K562 (cell line): ENCODE data around the gene UBA7. TPM values are rescaled to one million over a fixed set of nuclear protein-coding genes. Genes with fewer than 3 reads are reported as not detected.

Source experiments
- ATF7 ChIP-seq: fragments of 450-650 bp; IDR thresholded peaks from 2 replicates; pipeline ENCODE4 v1.7.1; 2014; ENCODE audit warnings: mild to moderate bottlenecking, moderate library complexity
- BRCA1 ChIP-seq, 2 experiments: fragments of 450-650 bp in 1 of 2; sonication (generic) in 1 of 2; formaldehyde crosslinking in 1 of 2; IDR thresholded peaks; 2 replicates each; pipeline versions ENCODE4 v1.5.0 to v1.6.1; 2017 to 2020; ENCODE audit warnings: mild to moderate bottlenecking in 1 of 2, missing genetic modification reagents in 1 of 2
- CBX5 ChIP-seq: IDR thresholded peaks from 2 replicates; pipeline ENCODE4 v1.6.1; 2014; ENCODE audit warnings: low read depth, borderline replicate concordance
- FIP1L1 ChIP-seq: fragments of 200-400 bp; formaldehyde crosslinking; IDR thresholded peaks from 2 replicates; pipeline ENCODE4 v1.6.1; 2018; ENCODE audit warnings: mild to moderate bottlenecking, low read depth, low read length; ENCODE audit not compliant: poor library complexity, severe bottlenecking
- HDAC6 ChIP-seq: IDR thresholded peaks from 2 replicates; pipeline ENCODE4 v1.6.1; 2012; ENCODE audit warnings: low read depth, mild to moderate bottlenecking, control low read depth, inconsistent platforms, low read length, moderate library complexity
- HNRNPL ChIP-seq: fragments of 200-400 bp; formaldehyde crosslinking; IDR thresholded peaks from 2 replicates; pipeline ENCODE4 v1.6.1; 2017; ENCODE audit warnings: low read depth, mild to moderate bottlenecking, low read length
- POLR2H ChIP-seq: IDR thresholded peaks from 2 replicates; pipeline ENCODE4 v1.6.1; 2016; ENCODE audit warnings: missing genetic modification characterization, low read depth, mild to moderate bottlenecking, control low read depth, missing compliant biosample characterization, moderate library complexity
- RBBP5 ChIP-seq: fragments of 200-600 bp; sonication (generic); IDR thresholded peaks from 2 replicates; pipeline ENCODE4 v1.6.1; 2012; ENCODE audit warnings: borderline replicate concordance, mild to moderate bottlenecking, low read length, control low read depth, inconsistent platforms; ENCODE audit not compliant: insufficient read depth, poor library complexity, severe bottlenecking
- RBM34 ChIP-seq: fragments of 200-400 bp; formaldehyde crosslinking; IDR thresholded peaks from 2 replicates; pipeline ENCODE4 v1.6.1; 2018; ENCODE audit warnings: low read length, borderline replicate concordance; ENCODE audit not compliant: insufficient read depth
- SIN3B ChIP-seq: fragments of 450-650 bp; IDR thresholded peaks from 2 replicates; pipeline ENCODE4 v1.6.1; 2017; ENCODE audit warnings: low read depth, mild to moderate bottlenecking, moderate library complexity
- STAT5A ChIP-seq: IDR thresholded peaks from 2 replicates; pipeline ENCODE4 v1.6.1; 2012; ENCODE audit warnings: low read length, inconsistent platforms, borderline replicate concordance
- TCF7 ChIP-seq: sonication (generic); IDR thresholded peaks from 2 replicates; pipeline ENCODE4 v1.6.1; 2016; ENCODE audit warnings: antibody characterized with exemption, borderline replicate concordance
- USF2 ChIP-seq: sonication (generic); formaldehyde crosslinking; IDR thresholded peaks from 2 replicates; pipeline ENCODE4 v1.5.0; 2020; ENCODE audit warnings: missing genetic modification reagents
- ZBTB49 ChIP-seq: sonication (generic); formaldehyde crosslinking; IDR thresholded peaks from 2 replicates; pipeline ENCODE4 v1.8.0; 2022; ENCODE audit warnings: missing genetic modification reagents, mild to moderate bottlenecking, borderline replicate concordance
- ZFPM2 ChIP-seq: fragments of 250-450 bp; sonication (Bioruptor Pico); IDR thresholded peaks from 2 replicates; pipeline ENCODE4 v1.5.1; 2022; ENCODE audit warnings: mild to moderate bottlenecking
- ZNF445 ChIP-seq: fragments of 250-450 bp; sonication (Bioruptor Pico); IDR thresholded peaks from 2 replicates; pipeline ENCODE4 v1.4.0; 2020; ENCODE audit warnings: low read depth, mild to moderate bottlenecking, moderate library complexity
- ZNF507 ChIP-seq: conservative IDR thresholded peaks from 2 replicates; pipeline ENCODE4 v1.6.1; 2017; ENCODE audit warnings: missing genetic modification characterization, missing compliant biosample characterization
- ZNF512 ChIP-seq: IDR thresholded peaks from 2 replicates; pipeline ENCODE4 v1.6.1; 2016; ENCODE audit warnings: missing genetic modification characterization, missing compliant biosample characterization
- polyA plus RNA-seq, 8 experiments: library from polyadenylated mRNA; depleted of rRNA in 4 of 8; stranded (reverse) in 5 of 8; unstranded in 3 of 8; fragments of >200 nt; fragmentation: Nextera tagmentation in 2 of 8; fragmentation: Illumina TruSeq in 1 of 8; extraction: Ambion mirVana in 2 of 8; extraction: Trizol in 1 of 8; gene quantifications; 2 replicates each; pipeline versions ENCODE4 v1.2.1 to v1.2.3, GENCODE V29; 2011 to 2014; ENCODE audit warnings: inconsistent platforms in 1 of 8, missing spikeins in 1 of 8
- total RNA-seq, 7 experiments: library from RNA; depleted of rRNA in 6 of 7; stranded (reverse); fragments of >200 nt in 6 of 7; fragmentation: Illumina TruSeq in 2 of 7; extraction: Trizol in 2 of 7; gene quantifications; 2 replicates each; pipeline versions ENCODE4 v1.2.1 to v1.2.3, GENCODE V29; 2011 to 2021; ENCODE audit warnings: low replicate concordance in 1 of 7

Gene UBA7
- total and polyA plus RNA-seq, 9 of the 15 experiments (the other 6 are each of a cell fraction or from before 2014, with no cell fraction given) = 0.17 to 3.3 (median 2.0) TPM

GRCh38 chr3:49786357-49787181 is 27.2 kb downstream of the UBA7 start, which contains the start of gene IP6K1 (continued):
- TF ChIP-seq USF2 (CRISPR knock-in tag) = peak; percentile 99
- TF ChIP-seq FIP1L1 = peak; percentile 30
- TF ChIP-seq POLR2H (tag) = peak; percentile 45; the same call in 1 of the 2 replicates
- no peak for TF ChIP-seq BRCA1 (IDR thresholded peaks at IDR 0.05)
- no peak for TF ChIP-seq BRCA1 (CRISPR knock-in tag; IDR thresholded peaks at IDR 0.05)
- TF ChIP-seq SIN3B = 0 out of 2 replicates have a peak, but pooled peaks have one; percentile 32
- TF ChIP-seq RBBP5 = peak; percentile 80
- peak; percentile 89; the same call in 1 of the 2 replicates for TF ChIP-seq ATF7
- no peak for TF ChIP-seq TCF7
- TF ChIP-seq ZFPM2 (CRISPR knock-in tag) = no peak
- TF ChIP-seq CBX5 = no peak
- no peak for TF ChIP-seq HDAC6
- no peak for TF ChIP-seq STAT5A
- no peak for TF ChIP-seq RBM34
- no peak for TF ChIP-seq ZBTB49 (CRISPR knock-in tag)
- no peak for TF ChIP-seq ZNF445 (CRISPR knock-in tag)
- no peak for TF ChIP-seq ZNF512
- TF ChIP-seq HNRNPL = peak; percentile 84
- TF ChIP-seq ZNF507 (tag) = no peak
